Chondrocyte (in vitro differentiated cells): ENCODE measurements around the gene LRRC61. TPM values are rescaled to one million over a fixed set of nuclear protein-coding genes. Genes with fewer than 3 reads are reported as not detected.

Source experiments
- DNase-seq: peaks from one replicate; pipeline ENCODE4 v3.0.0; 2021; ENCODE audit warnings: mixed read lengths, low spot score
- H3K27ac Mint-ChIP-seq: one replicate; pipeline ENCODE4 v1.8.0; 2021; ENCODE audit warnings: mild to moderate bottlenecking, moderate library complexity, mixed read lengths; ENCODE audit not compliant: unreplicated experiment
- H3K27me3 Mint-ChIP-seq: 2 replicates; pipeline ENCODE4 v1.8.0; 2021; ENCODE audit warnings: low read depth, mixed read lengths
- H3K36me3 Mint-ChIP-seq: 2 replicates; pipeline ENCODE4 v1.8.0; 2021; ENCODE audit warnings: low read depth, mixed read lengths
- H3K4me1 Mint-ChIP-seq: 2 replicates; pipeline ENCODE4 v1.8.0; 2021; ENCODE audit warnings: low read depth, mild to moderate bottlenecking, mixed read lengths
- H3K4me3 Mint-ChIP-seq: one replicate; pipeline ENCODE4 v1.8.0; 2021; ENCODE audit warnings: mild to moderate bottlenecking, moderate library complexity, mixed read lengths; ENCODE audit not compliant: unreplicated experiment
- H3K9me3 Mint-ChIP-seq: 2 replicates; pipeline ENCODE4 v1.8.0; 2021; ENCODE audit warnings: low read depth, mixed read lengths
- CTCF ChIP-seq: fragments of 200-600 bp; sonication (generic); IDR thresholded peaks from 2 replicates; pipeline ENCODE4 v1.5.0; 2021; ENCODE audit warnings: antibody characterized with exemption, mild to moderate bottlenecking, moderate library complexity
- total RNA-seq: library from RNA; stranded (reverse); gene quantifications from 3 replicates; pipeline ENCODE4 v1.2.1, GENCODE V29; 2021

LRRC61 gene
- total RNA-seq, 1 donor from 2014 or later = 1.7 TPM

GRCh38 chr7:150378115-150378852 lies 55.1 kb downstream of the LRRC61 start:
- no peak for DNase-seq
- Mint-ChIP-seq H3K27me3 (no peaks in the 10 kb centered on the region), H3K9me3 (no peaks in the 10 kb centered on the region), H3K4me1 (peaks cover 34% of the 10 kb centered on the region), H3K36me3 (peaks cover 9% of the 10 kb centered on the region), H3K4me3 (peak overlapping the region; percentile 60), H3K27ac (peak overlapping the region; percentile 68)
- TF ChIP-seq CTCF = peak; percentile 57

GRCh38 chr7:150378853-150379440 lies 55.8 kb downstream of the LRRC61 start, which contains the start of gene ZNF775:
Gene ZNF775, plus strand, starts transcription at chr7:150379330. Its CDS starts 9,141 bp downstream, at chr7:150388471.
- Mint-ChIP-seq H3K9me3 (no peaks in the 10 kb centered on the region), H3K27me3 (no peaks in the 10 kb centered on the region), H3K4me1 (peaks cover 34% of the 10 kb centered on the region), H3K27ac (peak within 1 kb of the TSS; percentile 68), H3K36me3 (peaks cover 4% of the 10 kb centered on the region), H3K4me3 (peak within 1 kb of the TSS; percentile 94)
- no peak for TF ChIP-seq CTCF
- no peak for DNase-seq

- DNase-seq = no peak
- Mint-ChIP-seq H3K27me3 (no peaks in the 10 kb centered on the region), H3K36me3 (no peaks in the 10 kb centered on the region), H3K27ac (peak overlapping the region; percentile 25), H3K4me1 (peaks cover 34% of the 10 kb centered on the region), H3K4me3 (peak overlapping the region; percentile 94), H3K9me3 (no peaks in the 10 kb centered on the region)
- peak; percentile 14 for TF ChIP-seq CTCF
Measured at GRCh38 chr7:150379441-150380379, 56.6 kb downstream of the LRRC61 start.

- DNase-seq = no peak
- Mint-ChIP-seq H3K27ac (no peak overlapping the region), H3K4me3 (peak overlapping the region; percentile 94)
Measured at GRCh38 chr7:150380463-150380862, 57.3 kb downstream of the LRRC61 start.

More at GRCh38 chr7:150380463-150380862, 57.3 kb downstream of the LRRC61 start:
- Mint-ChIP-seq H3K4me1 (peaks cover 34% of the 10 kb centered on the region), H3K9me3 (no peaks in the 10 kb centered on the region), H3K36me3 (no peaks in the 10 kb centered on the region), H3K27me3 (no peaks in the 10 kb centered on the region)
- TF ChIP-seq CTCF = no peak
